ENCODE results near the gene HOXA2.

DNA sequence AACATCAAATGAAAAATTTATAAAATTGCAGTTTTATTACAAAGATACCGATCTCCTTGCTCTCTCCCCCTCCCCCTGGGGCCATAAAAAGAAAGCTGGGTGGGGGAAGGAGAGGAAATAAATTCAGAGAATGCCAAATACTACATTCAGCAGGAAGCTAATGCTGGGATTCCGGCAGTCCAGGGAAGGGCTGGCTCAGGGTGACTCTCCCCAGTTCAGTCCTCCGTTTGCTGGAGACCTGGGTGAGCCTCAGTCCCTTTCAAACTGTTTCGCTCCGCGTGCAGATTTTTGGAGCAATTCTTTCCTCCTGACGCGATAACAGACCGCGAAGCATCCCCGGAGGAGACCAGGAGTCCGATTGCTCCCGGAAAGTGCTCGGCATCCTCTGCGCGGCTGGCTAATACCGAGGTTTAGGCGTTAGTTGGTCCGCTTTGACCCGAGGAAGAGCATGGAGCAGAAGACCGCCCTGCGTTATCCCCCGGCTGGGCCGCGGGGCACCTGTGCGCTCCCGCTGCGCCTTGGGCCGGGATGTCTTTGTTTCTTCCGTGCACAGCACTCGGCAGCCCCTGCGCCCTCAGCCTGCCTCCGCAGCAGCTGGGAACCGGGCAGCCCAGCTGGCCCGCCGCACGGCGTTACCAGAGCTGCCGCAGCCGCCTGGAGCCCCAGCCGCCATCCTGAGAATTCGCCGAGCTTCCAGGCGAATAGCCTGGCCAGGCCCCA lies 3.9 kb upstream of the HOXA2 start:
- TF ChIP-seq, protein P1, sequence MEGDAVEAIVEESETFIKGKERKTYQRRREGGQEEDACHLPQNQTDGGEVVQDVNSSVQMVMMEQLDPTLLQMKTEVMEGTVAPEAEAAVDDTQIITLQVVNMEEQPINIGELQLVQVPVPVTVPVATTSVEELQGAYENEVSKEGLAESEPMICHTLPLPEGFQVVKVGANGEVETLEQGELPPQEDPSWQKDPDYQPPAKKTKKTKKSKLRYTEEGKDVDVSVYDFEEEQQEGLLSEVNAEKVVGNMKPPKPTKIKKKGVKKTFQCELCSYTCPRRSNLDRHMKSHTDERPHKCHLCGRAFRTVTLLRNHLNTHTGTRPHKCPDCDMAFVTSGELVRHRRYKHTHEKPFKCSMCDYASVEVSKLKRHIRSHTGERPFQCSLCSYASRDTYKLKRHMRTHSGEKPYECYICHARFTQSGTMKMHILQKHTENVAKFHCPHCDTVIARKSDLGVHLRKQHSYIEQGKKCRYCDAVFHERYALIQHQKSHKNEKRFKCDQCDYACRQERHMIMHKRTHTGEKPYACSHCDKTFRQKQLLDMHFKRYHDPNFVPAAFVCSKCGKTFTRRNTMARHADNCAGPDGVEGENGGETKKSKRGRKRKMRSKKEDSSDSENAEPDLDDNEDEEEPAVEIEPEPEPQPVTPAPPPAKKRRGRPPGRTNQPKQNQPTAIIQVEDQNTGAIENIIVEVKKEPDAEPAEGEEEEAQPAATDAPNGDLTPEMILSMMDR (conservative IDR thresholded peaks at IDR 0.05 in 1 of 2, IDR thresholded peaks at IDR 0.05 in 1 of 2; ENCODE audit: low read depth in 1 of 2, low read length in 2 of 2), result no peak
- TF ChIP-seq EZH2 (IDR thresholded peaks at IDR 0.05; ENCODE audit: low read length, missing control alignments), result no peak
